Cardiac fibroblast (primary cell): ENCODE data around the gene LOXL3.

Experiments
- DNase-seq, 2 donors: peaks; one replicate each; pipeline versions ENCODE4 v3.0.0 to v3.0.0-alpha.2; 2010; ENCODE audit warnings: low read depth in 2 of 2
- H3K4me3 ChIP-seq, 2 donors: replicated peaks in 1 of 2; 1 replicate in 1 of 2; 2 replicates in 1 of 2; pipeline ENCODE4 v1.5.1; 2011; ENCODE audit warnings: low read depth in 2 of 2, low read length in 2 of 2, mild to moderate bottlenecking in 2 of 2, moderate library complexity in 1 of 2
- CTCF ChIP-seq: IDR thresholded peaks from one replicate; pipeline ENCODE4 v1.5.1; 2011; ENCODE audit warnings: low read depth, mild to moderate bottlenecking, low read length, inconsistent platforms

Gene LOXL3

GRCh38 chr2:74556831-74557370 is 3.2 kb upstream of the LOXL3 start:
- H3K4me3 ChIP-seq: no peak overlapping the region
- no peak for DNase-seq
- TF ChIP-seq CTCF: no peak

- no peak for DNase-seq
- peak overlapping the region in 1 of 2 donors; percentile 95 for H3K4me3 ChIP-seq
- TF ChIP-seq CTCF: no peak
Measured at GRCh38 chr2:74556159-74556558, 2.4 kb upstream of the LOXL3 start.

GRCh38 chr2:74555610-74556103 is 1.9 kb upstream of the LOXL3 start:
- no peak for DNase-seq
- TF ChIP-seq CTCF: no peak
- peak overlapping the region; percentile 93 to 95 for H3K4me3 ChIP-seq

- H3K4me3 ChIP-seq: peak overlapping the region; percentile 93 to 95
- TF ChIP-seq CTCF: peak; percentile 4
- peak; percentile 46 to 51 for DNase-seq
Measured at GRCh38 chr2:74554820-74555531, 1.2 kb upstream of the LOXL3 start.

GRCh38 chr2:74552914-74553811 is 579 bp downstream of the LOXL3 start:
- TF ChIP-seq CTCF: no peak
- peak overlapping the region; percentile 93 to 95 for H3K4me3 ChIP-seq
- DNase-seq: peak; percentile 32 to 42

- peak overlapping the region in 1 of 2 donors; percentile 95 for H3K4me3 ChIP-seq
- TF ChIP-seq CTCF: no peak
- DNase-seq: peak in 1 of 2 donors; percentile 47
Measured at GRCh38 chr2:74551942-74552913, 1.5 kb downstream of the LOXL3 start.
